Mesothelial cell of epicardium (in vitro differentiated cells): ENCODE data around the gene ZFPM1. TPM values are rescaled to one million over a fixed set of nuclear protein-coding genes. Genes with fewer than 3 reads are reported as not detected.
A peak's percentile ranks its signal among the peaks of the same experiment; 100 is the strongest.

Source experiments
- DNase-seq, 2 experiments: peaks; one replicate each; pipeline ENCODE4 v3.0.0; 2021; ENCODE audit warnings: low spot score in 2 of 2; ENCODE audit not compliant: unreplicated experiment in 2 of 2
- H3K27ac Mint-ChIP-seq: 2 replicates; pipeline ENCODE4 v1.8.0; 2021; ENCODE audit warnings: mixed read lengths
- H3K27me3 Mint-ChIP-seq: 2 replicates; pipeline ENCODE4 v1.8.0; 2021; ENCODE audit warnings: low read depth, mixed read lengths
- H3K36me3 Mint-ChIP-seq: 2 replicates; pipeline ENCODE4 v1.8.0; 2021; ENCODE audit warnings: mixed read lengths
- H3K4me1 Mint-ChIP-seq: 2 replicates; pipeline ENCODE4 v1.8.0; 2021; ENCODE audit warnings: mixed read lengths
- H3K4me3 Mint-ChIP-seq: 2 replicates; pipeline ENCODE4 v1.8.0; 2021; ENCODE audit warnings: mild to moderate bottlenecking, moderate library complexity, mixed read lengths
- H3K9me3 Mint-ChIP-seq: 2 replicates; pipeline ENCODE4 v1.8.0; 2021; ENCODE audit warnings: mixed read lengths
- total RNA-seq: library from RNA; stranded (reverse); gene quantifications from 3 replicates; pipeline ENCODE4 v1.2.1, GENCODE V29; 2021
- TF ChIP-seq, protein P1 (sequence below): fragments of 200-600 bp; sonication (generic); IDR thresholded peaks from one replicate; pipeline ENCODE4 v1.5.0; 2021; ENCODE audit warnings: antibody characterized with exemption; ENCODE audit not compliant: unreplicated experiment

ZFPM1 gene
- total RNA-seq, 1 donor from 2014 or later, result 56.2 TPM

GRCh38 chr16:88448461-88449266 is 4.4 kb upstream of the ZFPM1 start:
- TF ChIP-seq, protein P1, sequence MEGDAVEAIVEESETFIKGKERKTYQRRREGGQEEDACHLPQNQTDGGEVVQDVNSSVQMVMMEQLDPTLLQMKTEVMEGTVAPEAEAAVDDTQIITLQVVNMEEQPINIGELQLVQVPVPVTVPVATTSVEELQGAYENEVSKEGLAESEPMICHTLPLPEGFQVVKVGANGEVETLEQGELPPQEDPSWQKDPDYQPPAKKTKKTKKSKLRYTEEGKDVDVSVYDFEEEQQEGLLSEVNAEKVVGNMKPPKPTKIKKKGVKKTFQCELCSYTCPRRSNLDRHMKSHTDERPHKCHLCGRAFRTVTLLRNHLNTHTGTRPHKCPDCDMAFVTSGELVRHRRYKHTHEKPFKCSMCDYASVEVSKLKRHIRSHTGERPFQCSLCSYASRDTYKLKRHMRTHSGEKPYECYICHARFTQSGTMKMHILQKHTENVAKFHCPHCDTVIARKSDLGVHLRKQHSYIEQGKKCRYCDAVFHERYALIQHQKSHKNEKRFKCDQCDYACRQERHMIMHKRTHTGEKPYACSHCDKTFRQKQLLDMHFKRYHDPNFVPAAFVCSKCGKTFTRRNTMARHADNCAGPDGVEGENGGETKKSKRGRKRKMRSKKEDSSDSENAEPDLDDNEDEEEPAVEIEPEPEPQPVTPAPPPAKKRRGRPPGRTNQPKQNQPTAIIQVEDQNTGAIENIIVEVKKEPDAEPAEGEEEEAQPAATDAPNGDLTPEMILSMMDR, result no peak
- Mint-ChIP-seq H3K4me3 (no peak overlapping the region), H3K36me3 (no peaks in the 10 kb centered on the region), H3K9me3 (no peaks in the 10 kb centered on the region), H3K27me3 (peaks cover 4% of the 10 kb centered on the region), H3K27ac (no peak overlapping the region), H3K4me1 (peaks cover 17% of the 10 kb centered on the region)
- no peak for DNase-seq

DNA sequence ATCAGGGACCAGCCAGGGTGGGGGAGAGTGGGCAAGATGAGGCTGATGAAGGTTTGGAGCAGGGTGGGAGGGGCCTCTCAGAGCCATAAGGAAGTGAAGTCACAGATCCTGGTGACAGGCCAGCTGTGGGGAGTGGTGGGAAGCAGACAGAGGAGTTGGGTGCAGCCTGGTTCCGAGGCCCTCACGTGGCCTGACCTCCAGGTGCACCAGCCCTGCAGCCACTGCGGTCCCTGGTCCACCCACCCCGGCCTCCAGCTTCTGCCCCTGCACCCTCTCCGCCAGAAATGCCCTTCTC is 3.9 kb upstream of the ZFPM1 start:
- TF ChIP-seq, protein P1, result no peak
- no peak for DNase-seq
- Mint-ChIP-seq H3K27me3 (peaks cover 4% of the 10 kb centered on the region), H3K36me3 (no peaks in the 10 kb centered on the region), H3K4me1 (peaks cover 17% of the 10 kb centered on the region), H3K9me3 (no peaks in the 10 kb centered on the region), H3K4me3 (no peak overlapping the region), H3K27ac (no peak overlapping the region)

DNA sequence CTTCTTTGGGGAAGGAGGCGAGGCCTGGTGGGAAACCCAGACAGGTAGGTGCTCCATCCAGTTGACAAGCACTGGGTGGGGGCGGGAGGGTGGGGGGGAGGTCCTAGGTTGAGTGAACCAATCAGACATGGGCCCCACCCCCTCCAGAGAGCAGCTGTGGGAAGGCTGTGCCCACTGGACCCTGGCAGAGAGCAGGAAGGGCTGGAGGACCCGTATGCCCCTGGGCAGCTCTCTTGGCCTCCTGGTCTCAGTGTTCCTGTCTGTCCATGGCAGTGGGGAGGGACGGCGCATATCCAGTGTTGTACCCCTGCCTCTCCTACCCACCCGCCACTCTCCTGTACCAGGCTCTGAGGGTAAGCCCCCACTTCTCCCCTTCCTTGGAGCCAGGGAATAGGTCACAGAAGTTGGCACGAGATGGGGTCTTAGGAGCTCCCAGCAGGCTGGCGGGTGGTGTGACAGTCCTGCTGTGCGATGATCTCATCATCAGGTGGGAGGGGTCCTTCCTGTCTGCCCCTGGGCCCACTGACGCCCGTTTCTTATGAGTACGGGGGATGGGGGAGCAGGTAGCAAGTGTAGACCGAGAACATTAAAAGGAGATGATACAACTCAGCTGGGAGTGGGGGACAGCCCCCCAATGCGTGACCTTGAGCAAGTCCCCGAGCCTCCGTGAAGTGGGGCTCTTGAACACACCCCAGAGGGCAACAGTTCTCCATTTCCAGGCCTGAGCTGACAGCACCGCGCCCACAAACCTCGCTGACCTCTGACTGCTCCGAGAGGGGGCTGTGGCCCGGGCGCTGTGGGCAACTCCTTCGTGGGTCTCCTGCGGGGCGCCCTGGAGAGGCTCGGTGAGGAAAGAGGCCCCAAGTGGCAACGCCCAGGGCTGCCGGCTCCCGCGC is 1.2 kb upstream of the ZFPM1 start:
- Mint-ChIP-seq H3K4me3 (peak overlapping the region; percentile 78), H3K27ac (no peak overlapping the region), H3K4me1 (peaks cover 26% of the 10 kb centered on the region), H3K36me3 (no peaks in the 10 kb centered on the region), H3K27me3 (peaks cover 4% of the 10 kb centered on the region), H3K9me3 (no peaks in the 10 kb centered on the region)
- TF ChIP-seq, protein P1, result no peak
- peak in 1 of 2 experiments; percentile 49 for DNase-seq

GRCh38 chr16:88452482-88453216 is 431 bp upstream of the ZFPM1 start:
- Mint-ChIP-seq H3K4me1 (peaks cover 29% of the 10 kb centered on the region), H3K27me3 (peaks cover 4% of the 10 kb centered on the region), H3K9me3 (no peaks in the 10 kb centered on the region), H3K4me3 (peak overlapping the region; percentile 78), H3K36me3 (no peaks in the 10 kb centered on the region), H3K27ac (no peak overlapping the region)
- TF ChIP-seq, protein P1, result no peak
- peak; percentile 100 for DNase-seq

GRCh38 chr16:88453611-88454522 is 787 bp downstream of the ZFPM1 start:
- Mint-ChIP-seq H3K9me3 (no peaks in the 10 kb centered on the region), H3K27me3 (peaks cover 4% of the 10 kb centered on the region), H3K27ac (peak overlapping the region; percentile 64), H3K4me3 (peak overlapping the region; percentile 82), H3K36me3 (no peaks in the 10 kb centered on the region), H3K4me1 (peaks cover 18% of the 10 kb centered on the region)
- TF ChIP-seq, protein P1, result no peak
- peak in 1 of 2 experiments; percentile 51 for DNase-seq
